Thoracic aorta (tissue), 2 donors: ENCODE measurements around the gene MAP3K13. TPM values are rescaled to one million over a fixed set of nuclear protein-coding genes. Genes with fewer than 3 reads are reported as not detected.
A peak's percentile ranks its signal among the peaks of the same experiment; 100 is the strongest.

Source experiments
- ATAC-seq: fragments of 150-250 bp; one replicate; pipeline ENCODE4 v1.8.0; 2017; ENCODE audit warnings: low read depth; ENCODE audit not compliant: insufficient number of reproducible peaks, low FRiP score
- DNase-seq: peaks from one replicate; pipeline ENCODE4 v3.0.0-alpha.2; 2020; ENCODE audit warnings: low spot score
- H3K27ac ChIP-seq, 2 donors: fragments of 200-600 bp; sonication (generic); 1 replicate in 1 of 2; 2 replicates in 1 of 2; pipeline ENCODE4 v1.5.1; 2016; ENCODE audit warnings: mild to moderate bottlenecking in 2 of 2, moderate library complexity in 2 of 2
- H3K27me3 ChIP-seq: fragments of 200-600 bp; sonication (generic); replicated peaks from 2 replicates; pipeline ENCODE4 v1.6.0; 2016; ENCODE audit warnings: mild to moderate bottlenecking; ENCODE audit not compliant: insufficient read depth
- H3K36me3 ChIP-seq: fragments of 200-600 bp; sonication (generic); one replicate; pipeline ENCODE4 v1.5.1; 2016
- H3K4me1 ChIP-seq, 2 donors: fragments of 200-600 bp; sonication (generic); 1 replicate in 1 of 2; 2 replicates in 1 of 2; pipeline versions ENCODE4 v1.5.1 to v1.6.0; 2016; ENCODE audit warnings: low read depth in 2 of 2, mild to moderate bottlenecking in 1 of 2; ENCODE audit not compliant: control insufficient read depth in 1 of 2
- H3K4me3 ChIP-seq: fragments of 200-600 bp; sonication (generic); 2 replicates; pipeline ENCODE4 v1.5.1; 2016; ENCODE audit warnings: mild to moderate bottlenecking
- H3K9me3 ChIP-seq: fragments of 200-600 bp; sonication (generic); 2 replicates; pipeline ENCODE4 v1.5.1; 2016
- total RNA-seq, 2 donors: library from RNA; depleted of rRNA; stranded (reverse); fragments of >200 nt; gene quantifications; one replicate each; pipeline versions ENCODE4 v1.1.0 to v1.2.3, GENCODE V29; 2016
- TF ChIP-seq, protein P1 (sequence below): fragments of 200-600 bp; sonication (generic); IDR thresholded peaks from one replicate; pipeline ENCODE4 v1.5.1; 2019; ENCODE audit warnings: antibody characterized with exemption

Gene MAP3K13, protein sequence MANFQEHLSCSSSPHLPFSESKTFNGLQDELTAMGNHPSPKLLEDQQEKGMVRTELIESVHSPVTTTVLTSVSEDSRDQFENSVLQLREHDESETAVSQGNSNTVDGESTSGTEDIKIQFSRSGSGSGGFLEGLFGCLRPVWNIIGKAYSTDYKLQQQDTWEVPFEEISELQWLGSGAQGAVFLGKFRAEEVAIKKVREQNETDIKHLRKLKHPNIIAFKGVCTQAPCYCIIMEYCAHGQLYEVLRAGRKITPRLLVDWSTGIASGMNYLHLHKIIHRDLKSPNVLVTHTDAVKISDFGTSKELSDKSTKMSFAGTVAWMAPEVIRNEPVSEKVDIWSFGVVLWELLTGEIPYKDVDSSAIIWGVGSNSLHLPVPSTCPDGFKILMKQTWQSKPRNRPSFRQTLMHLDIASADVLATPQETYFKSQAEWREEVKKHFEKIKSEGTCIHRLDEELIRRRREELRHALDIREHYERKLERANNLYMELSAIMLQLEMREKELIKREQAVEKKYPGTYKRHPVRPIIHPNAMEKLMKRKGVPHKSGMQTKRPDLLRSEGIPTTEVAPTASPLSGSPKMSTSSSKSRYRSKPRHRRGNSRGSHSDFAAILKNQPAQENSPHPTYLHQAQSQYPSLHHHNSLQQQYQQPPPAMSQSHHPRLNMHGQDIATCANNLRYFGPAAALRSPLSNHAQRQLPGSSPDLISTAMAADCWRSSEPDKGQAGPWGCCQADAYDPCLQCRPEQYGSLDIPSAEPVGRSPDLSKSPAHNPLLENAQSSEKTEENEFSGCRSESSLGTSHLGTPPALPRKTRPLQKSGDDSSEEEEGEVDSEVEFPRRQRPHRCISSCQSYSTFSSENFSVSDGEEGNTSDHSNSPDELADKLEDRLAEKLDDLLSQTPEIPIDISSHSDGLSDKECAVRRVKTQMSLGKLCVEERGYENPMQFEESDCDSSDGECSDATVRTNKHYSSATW
- 10 to 100 TPM; 17.3 to 21.9 TPM for total RNA-seq

DNA sequence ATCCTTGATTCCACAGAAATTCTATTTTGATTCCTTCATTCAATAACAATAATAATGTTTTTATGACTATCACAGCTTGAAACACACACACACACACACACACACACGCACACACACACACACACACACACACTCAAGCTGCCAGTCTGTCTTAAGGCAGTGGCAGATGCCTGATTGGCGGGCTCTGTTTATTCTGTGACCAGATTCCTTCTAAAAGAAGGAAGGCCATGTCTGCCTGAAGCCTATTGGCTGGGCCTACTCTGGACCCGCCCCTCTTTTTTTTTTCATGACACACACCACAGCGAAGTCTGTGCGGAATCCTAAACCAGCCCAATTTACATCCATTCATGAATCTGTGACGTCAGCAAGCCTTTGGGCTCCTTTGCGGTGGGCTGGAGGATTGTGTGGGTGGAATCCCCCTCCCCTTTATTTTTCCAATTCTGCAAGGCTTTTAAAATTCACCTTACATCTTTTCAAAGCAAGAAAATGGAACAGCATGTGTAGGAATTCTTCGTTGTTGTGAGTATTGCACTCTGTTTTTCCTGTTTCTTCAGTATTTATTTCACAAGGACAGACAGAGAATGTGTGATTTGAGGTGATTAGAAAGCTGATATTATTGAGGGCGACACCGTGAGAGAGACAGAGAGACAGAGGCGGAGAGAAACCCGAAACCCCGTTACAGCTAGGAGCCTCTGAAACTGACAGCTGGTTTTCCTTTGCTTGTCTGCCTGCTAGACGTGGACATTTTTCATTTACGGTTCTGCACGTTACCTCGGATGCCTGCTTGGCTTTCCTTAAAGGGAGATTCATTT lies at the start of gene MAP3K13:
Gene MAP3K13, plus strand, starts transcription at position 287 of the 812 bp plus-strand sequence. CDS start 65,446 bp downstream, outside the sequence.
- Histone ChIP-seq H3K27me3 (no peaks in the 10 kb centered on the region), H3K36me3 (no peaks in the 10 kb centered on the region), H3K4me1 (no peaks in the 10 kb centered on the region), H3K27ac (peak within 1 kb of the TSS; percentile 27 to 61), H3K4me3 (peak within 1 kb of the TSS; percentile 89), H3K9me3 (no peaks in the 10 kb centered on the region)
- TF ChIP-seq, protein P1, sequence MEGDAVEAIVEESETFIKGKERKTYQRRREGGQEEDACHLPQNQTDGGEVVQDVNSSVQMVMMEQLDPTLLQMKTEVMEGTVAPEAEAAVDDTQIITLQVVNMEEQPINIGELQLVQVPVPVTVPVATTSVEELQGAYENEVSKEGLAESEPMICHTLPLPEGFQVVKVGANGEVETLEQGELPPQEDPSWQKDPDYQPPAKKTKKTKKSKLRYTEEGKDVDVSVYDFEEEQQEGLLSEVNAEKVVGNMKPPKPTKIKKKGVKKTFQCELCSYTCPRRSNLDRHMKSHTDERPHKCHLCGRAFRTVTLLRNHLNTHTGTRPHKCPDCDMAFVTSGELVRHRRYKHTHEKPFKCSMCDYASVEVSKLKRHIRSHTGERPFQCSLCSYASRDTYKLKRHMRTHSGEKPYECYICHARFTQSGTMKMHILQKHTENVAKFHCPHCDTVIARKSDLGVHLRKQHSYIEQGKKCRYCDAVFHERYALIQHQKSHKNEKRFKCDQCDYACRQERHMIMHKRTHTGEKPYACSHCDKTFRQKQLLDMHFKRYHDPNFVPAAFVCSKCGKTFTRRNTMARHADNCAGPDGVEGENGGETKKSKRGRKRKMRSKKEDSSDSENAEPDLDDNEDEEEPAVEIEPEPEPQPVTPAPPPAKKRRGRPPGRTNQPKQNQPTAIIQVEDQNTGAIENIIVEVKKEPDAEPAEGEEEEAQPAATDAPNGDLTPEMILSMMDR: no peak
- DNase-seq: peak; percentile 71
- ATAC-seq: peak; percentile 98

DNA sequence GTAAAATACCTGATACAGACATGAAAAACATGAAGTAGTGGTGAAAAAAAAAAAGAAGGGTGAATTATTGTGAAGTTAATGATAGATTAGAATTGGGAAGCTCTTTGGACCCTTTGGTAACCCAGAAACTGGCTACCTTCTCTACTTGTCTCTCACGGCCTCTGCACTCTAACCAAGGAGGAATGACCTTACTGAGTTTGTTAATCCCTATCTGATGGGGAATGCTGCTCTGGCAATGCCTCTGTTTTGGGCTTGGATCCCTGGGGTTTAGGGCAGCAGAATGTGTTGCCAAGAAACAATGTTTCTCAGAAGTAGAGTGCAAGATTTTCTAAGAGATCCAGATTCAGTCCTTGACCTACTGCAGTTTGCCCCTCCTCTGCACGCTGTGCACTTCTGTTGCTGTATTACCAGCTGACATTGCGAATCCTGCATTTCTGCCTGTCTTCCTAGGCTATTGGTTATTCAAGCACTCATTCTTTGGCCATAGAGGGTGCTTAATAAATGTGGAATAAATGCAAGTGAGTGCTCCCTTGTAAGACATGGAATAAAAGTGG lies 49.2 kb upstream of the MAP3K13 start:
- no peak for ATAC-seq
- TF ChIP-seq, protein P1: no peak
- Histone ChIP-seq H3K27ac (no peak overlapping the region), H3K36me3 (peaks cover 7% of the 10 kb centered on the region), H3K4me1 (peaks cover 8 to 18% of the 10 kb centered on the region in 2 donors), H3K4me3 (no peak overlapping the region), H3K9me3 (peaks cover 4% of the 10 kb centered on the region), H3K27me3 (no peaks in the 10 kb centered on the region)
- no peak for DNase-seq

DNA sequence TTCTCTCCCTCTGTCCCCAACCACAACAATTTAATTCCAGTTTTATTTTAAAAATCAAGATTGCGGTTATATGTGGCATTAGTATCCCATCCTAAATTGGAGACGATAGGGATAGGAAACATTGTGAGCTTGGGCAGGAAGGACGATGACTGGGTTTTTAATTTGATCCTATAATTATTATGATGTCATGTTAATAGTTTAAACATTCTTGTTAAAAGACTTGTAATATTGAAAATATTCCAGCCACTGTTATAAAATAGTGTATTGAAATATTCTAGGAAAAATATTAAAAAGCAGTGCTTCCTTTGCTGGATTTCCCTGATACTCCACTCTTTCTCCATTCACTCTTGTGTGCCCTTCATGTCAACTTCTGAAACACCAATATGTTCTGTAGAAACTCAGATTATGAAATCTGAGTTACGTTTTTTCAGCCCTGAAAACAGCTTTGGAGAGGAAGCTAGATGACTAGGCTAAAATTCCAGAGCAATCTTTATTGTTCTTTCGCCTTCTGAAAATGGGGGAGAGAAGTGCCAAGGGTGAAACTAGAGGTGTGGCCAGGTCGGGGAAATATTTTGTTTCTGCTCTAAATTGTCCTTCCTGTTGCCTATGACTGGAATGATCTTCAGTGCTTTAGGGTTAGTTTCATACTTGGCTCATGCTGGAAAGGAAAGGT lies 46.1 kb upstream of the MAP3K13 start:
- DNase-seq (no peak), ATAC-seq (peak; percentile 55)
- peak overlapping the region; percentile 0 to 53 for H3K27ac ChIP-seq

DNA sequence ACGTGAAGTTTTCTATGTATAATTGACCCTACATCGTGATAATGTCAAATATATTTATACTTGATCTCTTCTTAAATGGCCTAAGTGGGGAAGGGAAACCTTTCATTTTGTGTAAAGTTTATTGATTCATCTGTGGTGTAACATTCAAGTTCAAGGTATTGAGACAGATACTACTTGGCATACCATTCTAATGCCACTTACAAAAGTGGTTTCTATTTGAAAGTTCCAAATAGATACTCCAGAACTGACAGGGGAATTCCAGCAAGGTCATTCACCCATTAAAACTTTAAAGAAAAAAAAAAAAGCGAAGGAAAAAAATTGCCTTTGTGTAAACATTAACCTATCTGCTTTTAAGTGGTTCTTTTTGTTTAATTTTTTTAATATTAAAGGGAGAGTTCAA lies 45.3 kb upstream of the MAP3K13 start:
- peak overlapping the region; percentile 59 for H3K4me3 ChIP-seq
- no peaks in the 10 kb centered on the region for H3K27me3 ChIP-seq
- H3K4me1 ChIP-seq: peaks cover 8 to 18% of the 10 kb centered on the region in 2 donors
- peak overlapping the region in 1 of 2 donors; percentile 53 for H3K27ac ChIP-seq
- ATAC-seq (no peak), DNase-seq (no peak)
- H3K36me3 ChIP-seq: no peaks in the 10 kb centered on the region
- TF ChIP-seq, protein P1: no peak
- no peaks in the 10 kb centered on the region for H3K9me3 ChIP-seq

More for the DNA sequence above, 46.1 kb upstream of the MAP3K13 start:
- TF ChIP-seq, protein P1: no peak
- H3K27me3 ChIP-seq: no peaks in the 10 kb centered on the region
- H3K4me1 ChIP-seq: peaks cover 8 to 18% of the 10 kb centered on the region in 2 donors
- peak overlapping the region; percentile 59 for H3K4me3 ChIP-seq
- H3K36me3 ChIP-seq: no peaks in the 10 kb centered on the region
- H3K9me3 ChIP-seq: no peaks in the 10 kb centered on the region
